GM19463 (cell line): Measurements from ENCODE around the gene ARID1B.

Experiments
- ATAC-seq: cut with Tn5 transposase; IDR thresholded peaks from one replicate; pipeline ENCODE4 v1.9.1; 2021; ENCODE audit warnings: mild to moderate bottlenecking, moderate library complexity; ENCODE audit not compliant: unreplicated experiment

ARID1B gene

GRCh38 chr6:157217894-157218370 lies 440.8 kb downstream of the ARID1B start:
- no peak for ATAC-seq

DNA sequence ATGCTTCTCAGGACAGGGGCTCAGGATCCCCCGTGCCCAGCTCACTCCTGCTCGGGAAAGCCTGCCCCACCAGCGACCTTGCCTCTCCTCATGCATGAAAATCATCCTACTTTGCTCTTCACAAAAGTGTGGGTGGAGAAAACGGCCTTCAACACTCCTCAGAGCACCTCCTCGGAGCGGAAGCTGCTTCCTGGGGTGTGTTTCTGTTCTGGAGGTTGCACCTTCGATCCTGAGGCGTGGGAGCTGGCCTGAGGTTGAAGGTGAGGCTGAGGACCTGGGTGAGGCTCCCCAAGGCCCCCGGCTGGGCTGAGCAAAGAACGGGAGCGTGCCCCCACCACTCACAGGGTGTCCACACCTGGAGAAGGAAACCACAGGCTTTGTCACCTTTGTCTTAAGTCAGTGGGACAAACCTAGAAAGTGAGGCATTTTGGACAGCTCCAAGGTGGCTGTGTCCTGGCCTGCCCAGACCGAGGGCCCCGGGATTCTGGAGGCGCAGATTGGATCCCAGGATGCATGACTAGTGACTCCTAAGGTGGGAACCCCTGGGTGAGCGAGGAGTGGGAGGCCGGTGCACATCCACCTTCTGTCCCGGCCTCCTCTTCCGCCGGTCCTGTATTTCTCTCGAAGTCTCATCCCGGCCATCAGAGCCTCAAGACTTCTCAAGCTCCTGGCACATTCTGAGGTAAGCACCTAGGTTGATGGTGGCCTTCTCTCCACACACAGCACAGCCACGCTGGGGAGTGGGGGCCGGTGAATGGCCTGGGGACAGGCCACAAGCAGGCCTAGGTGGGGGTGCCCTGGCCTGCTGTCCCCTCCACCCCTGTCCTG lies 441.4 kb downstream of the ARID1B start:
- no peak for ATAC-seq

- no peak for ATAC-seq
Measured at GRCh38 chr6:157219201-157220200, 442.3 kb downstream of the ARID1B start.

DNA sequence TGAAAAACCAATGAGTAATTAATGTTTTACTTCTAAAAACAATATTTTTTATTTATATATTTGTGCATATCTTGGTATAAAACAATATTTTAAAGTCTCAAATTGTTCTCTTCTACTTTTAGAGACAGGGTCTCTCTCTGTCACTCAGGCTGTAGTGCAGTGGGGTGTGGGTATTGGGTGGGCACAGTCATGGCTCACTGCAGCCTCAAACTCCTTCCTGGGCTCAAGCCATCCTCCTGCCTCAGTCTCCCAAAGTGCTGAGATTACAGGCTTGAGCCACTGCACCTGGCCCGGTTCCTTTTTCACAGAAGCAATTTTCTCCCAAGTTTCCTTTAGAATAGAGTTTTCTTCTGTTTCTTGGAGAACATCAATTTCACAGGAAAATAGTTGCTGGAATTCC lies 443.3 kb downstream of the ARID1B start:
- no peak for ATAC-seq

GRCh38 chr6:157221049-157221816 lies 444.1 kb downstream of the ARID1B start:
- ATAC-seq, result peak; percentile 59

- no peak for ATAC-seq
Measured at GRCh38 chr6:157221817-157222175, 444.6 kb downstream of the ARID1B start.

DNA sequence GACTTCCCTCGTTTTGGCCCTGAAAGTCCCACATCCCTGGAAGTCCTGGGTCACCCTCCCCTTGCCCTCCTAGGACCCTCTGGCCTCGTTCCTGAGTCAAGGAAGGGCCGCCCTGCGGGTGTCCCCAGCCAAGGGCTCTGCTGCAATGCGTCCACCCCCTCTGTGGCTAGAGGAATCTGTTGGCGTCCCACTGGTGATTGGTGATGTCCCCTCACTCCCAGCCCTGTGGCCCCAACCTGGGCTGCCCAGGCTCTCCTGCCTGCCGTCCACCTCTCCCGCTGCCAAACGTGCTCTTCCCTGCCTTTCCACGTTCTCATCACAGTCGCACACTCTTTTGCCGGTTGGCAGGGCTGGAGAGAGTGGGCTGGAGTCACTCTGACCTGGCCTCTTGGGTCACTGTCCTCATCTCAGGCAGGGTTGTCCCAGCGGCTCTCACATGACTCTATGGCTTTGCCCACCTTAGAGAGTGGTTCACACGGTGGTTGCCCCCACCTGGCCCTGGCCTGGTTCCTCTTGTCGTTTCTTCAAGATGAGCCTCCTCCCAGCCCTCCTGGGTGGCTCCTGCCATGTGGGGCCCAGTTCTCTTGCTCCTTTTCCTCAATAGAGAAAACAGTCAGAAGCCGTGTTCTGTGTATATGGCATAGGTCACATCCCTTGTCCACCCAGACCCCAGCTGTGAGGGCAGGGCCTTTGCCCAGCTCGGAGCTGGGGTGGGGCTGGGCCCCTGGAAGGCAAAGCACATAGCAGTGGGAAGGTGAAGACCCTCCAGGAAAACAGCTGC lies 445.2 kb downstream of the ARID1B start:
- ATAC-seq, result no peak

DNA sequence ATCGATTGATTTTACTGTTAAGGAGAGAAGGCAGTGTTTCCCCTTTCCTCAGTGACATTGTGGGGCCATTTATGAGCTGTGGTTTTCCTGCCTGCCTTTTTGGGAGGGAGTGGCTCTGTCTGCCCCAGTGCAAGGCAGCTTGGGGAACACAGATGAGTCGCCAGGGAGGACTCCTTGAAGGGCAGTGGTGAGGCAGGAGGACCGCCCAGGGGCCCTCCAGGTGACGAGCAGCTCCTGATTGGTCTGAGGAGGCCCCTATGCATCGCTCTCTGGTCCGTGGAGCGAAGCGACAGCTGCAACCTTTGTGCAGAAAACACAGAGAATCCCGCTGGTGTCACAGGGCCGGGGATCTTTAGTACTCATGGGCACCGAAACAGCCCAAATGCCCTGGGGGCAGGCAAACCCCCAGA lies 445.8 kb downstream of the ARID1B start:
- peak; percentile 39 for ATAC-seq

DNA sequence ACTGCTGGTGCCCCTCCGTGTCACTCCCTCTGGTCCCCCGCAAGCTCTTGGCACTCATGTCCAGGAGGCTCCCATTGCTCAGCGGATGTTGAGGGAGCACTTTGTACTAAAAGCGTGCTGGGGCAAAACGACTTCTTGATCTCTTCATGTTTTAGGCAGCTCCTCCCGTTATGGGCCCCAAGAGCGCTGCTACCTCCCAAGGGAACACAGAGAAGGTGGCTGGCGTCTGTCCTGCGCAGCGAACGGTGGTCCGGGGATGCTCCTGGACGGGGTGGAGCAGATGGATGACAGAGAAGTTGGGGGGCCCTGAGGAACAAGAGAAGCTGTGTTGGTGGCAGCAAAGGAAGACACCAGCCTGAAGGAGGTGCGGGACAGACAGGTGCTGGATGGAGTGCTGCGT lies 446.3 kb downstream of the ARID1B start:
- ATAC-seq, result no peak

DNA sequence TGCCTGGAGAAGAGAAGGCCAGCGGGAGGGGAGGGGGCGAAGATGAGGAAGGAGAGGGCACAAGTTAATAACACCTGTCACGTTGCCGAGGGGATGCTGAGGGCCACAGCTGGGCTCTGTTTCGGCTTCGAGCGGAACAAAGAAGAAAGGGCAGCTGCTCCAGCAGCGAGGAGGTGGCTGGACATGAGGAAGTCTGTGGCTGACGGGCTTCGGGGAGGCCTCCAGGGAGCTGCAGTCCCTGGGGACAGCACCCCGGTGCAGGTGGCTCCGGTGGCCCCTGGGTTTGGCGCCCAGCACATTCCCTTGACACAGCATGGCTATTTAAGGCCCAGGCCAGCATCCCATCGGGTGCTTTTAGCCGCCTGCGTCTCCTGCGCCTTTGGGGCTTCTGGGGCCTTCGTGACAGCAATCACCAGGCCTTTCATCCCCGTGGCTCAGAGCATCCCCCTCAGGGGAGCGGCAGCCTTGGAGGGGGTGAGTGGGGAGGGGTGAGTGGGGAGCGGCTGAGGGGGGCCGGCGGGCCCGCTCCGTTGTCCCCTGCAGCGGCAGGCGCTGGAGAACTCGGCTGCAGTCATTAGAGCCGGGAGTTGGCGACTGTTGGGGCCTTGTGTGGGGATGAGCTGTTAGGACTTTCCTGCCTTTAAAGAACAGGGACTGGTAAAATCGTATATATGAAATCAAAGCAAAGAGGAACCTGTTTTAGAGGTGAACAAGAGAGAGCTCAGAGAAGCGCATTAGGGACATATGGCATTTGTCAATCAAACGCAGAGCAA lies 447.2 kb downstream of the ARID1B start:
- ATAC-seq, result no peak

DNA sequence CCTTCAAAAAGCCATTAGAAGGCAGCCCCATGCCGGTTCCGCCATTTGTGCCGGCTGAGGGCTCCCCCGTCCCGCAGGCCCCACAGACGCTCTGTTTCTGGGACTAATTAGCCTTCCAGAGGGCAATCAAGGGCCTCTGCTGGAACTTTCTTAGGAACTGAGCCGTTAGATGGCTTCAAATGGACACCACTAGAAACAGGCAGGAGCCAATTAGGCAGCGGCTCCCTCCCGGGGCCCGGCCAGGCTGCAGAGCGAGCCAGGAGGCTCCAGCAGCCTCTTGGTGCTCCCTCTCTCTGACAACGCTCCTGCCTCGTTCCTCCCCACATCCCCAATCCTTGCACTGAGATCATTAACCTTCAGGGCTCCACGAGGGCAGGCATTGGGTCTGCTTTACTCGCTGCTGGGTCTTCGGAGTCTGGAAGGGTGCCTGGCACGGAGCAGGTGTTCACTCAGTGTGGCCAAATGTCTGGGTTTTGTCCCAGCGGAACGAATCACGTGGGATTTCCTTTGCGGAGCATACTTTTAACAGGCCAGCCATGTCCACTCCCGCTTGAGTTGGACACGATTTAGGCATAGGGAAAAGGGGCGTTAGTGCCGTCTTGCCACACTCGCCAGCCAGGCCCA lies 447.9 kb downstream of the ARID1B start:
- ATAC-seq, result no peak

DNA sequence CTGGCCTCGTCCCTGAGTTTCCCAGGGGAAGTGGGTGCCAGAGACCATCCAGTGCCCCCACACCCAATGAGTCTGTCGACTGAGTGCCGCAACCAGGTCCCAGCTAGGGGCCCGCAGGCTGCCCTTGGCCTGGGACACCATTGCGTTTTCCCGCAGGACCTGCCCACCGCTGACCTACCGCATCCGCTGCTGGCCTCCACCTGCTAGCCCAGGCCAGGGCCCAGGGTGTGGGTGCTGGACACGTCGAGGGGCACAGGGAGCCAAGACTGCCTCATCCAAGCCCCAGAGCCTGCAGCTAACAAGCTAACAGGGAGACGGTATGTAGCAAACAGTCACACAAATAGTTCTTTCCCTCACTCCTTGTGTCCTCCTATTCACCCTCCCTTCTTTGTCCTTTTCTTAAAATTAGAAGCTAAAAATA lies 448.4 kb downstream of the ARID1B start:
- ATAC-seq, result no peak

- no peak for ATAC-seq
Measured at GRCh38 chr6:157226026-157226625, 448.9 kb downstream of the ARID1B start.

GRCh38 chr6:157226761-157227160 lies 449.6 kb downstream of the ARID1B start:
- ATAC-seq, result no peak

- no peak for ATAC-seq
Measured at GRCh38 chr6:157227202-157228166, 450.3 kb downstream of the ARID1B start.

- ATAC-seq, result no peak
Measured at GRCh38 chr6:157228426-157229131, 451.4 kb downstream of the ARID1B start.

GRCh38 chr6:157229132-157229618 lies 452.0 kb downstream of the ARID1B start:
- ATAC-seq, result no peak
